Astrocyte (in vitro differentiated cells and primary cell): Measurements from ENCODE around the gene TTC23L.

Experiments used
- EZH2 ChIP-seq: IDR thresholded peaks from 2 replicates; pipeline ENCODE4 v1.6.1; 2012; ENCODE audit warnings: mild to moderate bottlenecking, low read length, inconsistent platforms; ENCODE audit not compliant: insufficient read depth
- TF ChIP-seq, protein P1 (sequence below): IDR thresholded peaks from 2 replicates; pipeline ENCODE4 v1.5.1; 2011; ENCODE audit warnings: low read depth, mild to moderate bottlenecking, inconsistent platforms, low read length, moderate library complexity; ENCODE audit not compliant: insufficient read depth

DNA sequence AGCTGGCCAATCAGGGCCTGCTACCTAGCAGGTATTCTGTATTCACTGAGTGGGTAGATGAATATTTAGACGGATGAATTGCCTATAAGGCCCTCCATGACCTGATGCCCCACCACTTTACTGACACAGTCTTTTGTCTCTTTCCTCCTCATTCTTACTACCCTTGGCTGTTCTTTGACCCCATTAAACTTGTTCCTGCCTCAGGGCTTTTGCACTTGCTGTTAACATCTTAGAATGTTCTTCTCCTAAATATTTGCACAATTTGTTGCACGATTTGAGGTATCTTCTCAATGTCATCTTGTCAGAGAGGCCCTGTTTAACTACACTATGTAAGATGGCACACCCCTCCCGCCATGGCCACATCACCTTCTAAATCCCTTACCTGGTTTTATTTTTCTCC, 3.3 kb upstream of the TTC23L start:
- TF ChIP-seq, protein P1, sequence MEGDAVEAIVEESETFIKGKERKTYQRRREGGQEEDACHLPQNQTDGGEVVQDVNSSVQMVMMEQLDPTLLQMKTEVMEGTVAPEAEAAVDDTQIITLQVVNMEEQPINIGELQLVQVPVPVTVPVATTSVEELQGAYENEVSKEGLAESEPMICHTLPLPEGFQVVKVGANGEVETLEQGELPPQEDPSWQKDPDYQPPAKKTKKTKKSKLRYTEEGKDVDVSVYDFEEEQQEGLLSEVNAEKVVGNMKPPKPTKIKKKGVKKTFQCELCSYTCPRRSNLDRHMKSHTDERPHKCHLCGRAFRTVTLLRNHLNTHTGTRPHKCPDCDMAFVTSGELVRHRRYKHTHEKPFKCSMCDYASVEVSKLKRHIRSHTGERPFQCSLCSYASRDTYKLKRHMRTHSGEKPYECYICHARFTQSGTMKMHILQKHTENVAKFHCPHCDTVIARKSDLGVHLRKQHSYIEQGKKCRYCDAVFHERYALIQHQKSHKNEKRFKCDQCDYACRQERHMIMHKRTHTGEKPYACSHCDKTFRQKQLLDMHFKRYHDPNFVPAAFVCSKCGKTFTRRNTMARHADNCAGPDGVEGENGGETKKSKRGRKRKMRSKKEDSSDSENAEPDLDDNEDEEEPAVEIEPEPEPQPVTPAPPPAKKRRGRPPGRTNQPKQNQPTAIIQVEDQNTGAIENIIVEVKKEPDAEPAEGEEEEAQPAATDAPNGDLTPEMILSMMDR: no peak
- TF ChIP-seq EZH2: no peak
